ENCODE results near the gene TRIM61. TPM values are rescaled to one million over a fixed set of nuclear protein-coding genes. Genes with fewer than 3 reads are reported as not detected.
"Not testable (repeated sequence)": the region's sequence is repeated elsewhere in the genome, so short reads cannot be mapped to it uniquely, and the experiment has no call there.

Gene TRIM61
- total and polyA plus RNA-seq, 10 donors = 0.52 to 1.8 (median 1.4) TPM; not detected in 1

- no peak overlapping the region for H3K27ac ChIP-seq
- H3K36me3 ChIP-seq = no peaks in the 10 kb centered on the region
- intact Hi-C loops (cut with DNase I; ENCODE audit: low total_unique reads) = no loop called here
- no peaks in the 10 kb centered on the region for H3K9me3 ChIP-seq
- no peak overlapping the region for H3K4me3 ChIP-seq
- H3K4me1 ChIP-seq = no peaks in the 10 kb centered on the region
- no peak for DNase-seq
- no peak for TF ChIP-seq CTCF (IDR thresholded peaks at IDR 0.05 in 8 of 11, conservative IDR thresholded peaks at IDR 0.05 in 3 of 11)
- no peak for TF ChIP-seq POLR2AphosphoS5 (IDR thresholded peaks at IDR 0.05)
- TF ChIP-seq POLR2A (IDR thresholded peaks at IDR 0.05) = no peak
- peaks cover 0 to 5% (median 0%) of the 10 kb centered on the region in 7 donors for H3K27me3 ChIP-seq (replicated peaks in 1 of 7)
- 63 to 83% (median 67%) methylated on average over 1 of the region's 1 CpG for WGBS, 5 donors
Observed at GRCh38 chr4:164935363-164935762, 42.1 kb downstream of the TRIM61 start.

GRCh38 chr4:164933244-164933643 is 44.2 kb downstream of the TRIM61 start:
- H3K4me1 ChIP-seq = no peaks in the 10 kb centered on the region
- H3K4me3 ChIP-seq = no peak overlapping the region
- no peaks in the 10 kb centered on the region for H3K36me3 ChIP-seq
- TF ChIP-seq CTCF (IDR thresholded peaks at IDR 0.05 in 8 of 11, conservative IDR thresholded peaks at IDR 0.05 in 3 of 11) = no peak
- no peak for TF ChIP-seq POLR2A (IDR thresholded peaks at IDR 0.05)
- TF ChIP-seq POLR2AphosphoS5 (IDR thresholded peaks at IDR 0.05) = no peak
- no peak overlapping the region for H3K27ac ChIP-seq
- intact Hi-C loops (cut with DNase I; ENCODE audit: low total_unique reads) = no loop called here
- no peaks in the 10 kb centered on the region for H3K9me3 ChIP-seq
- DNase-seq = no peak
- peaks cover 0 to 5% (median 0%) of the 10 kb centered on the region in 7 donors for H3K27me3 ChIP-seq (replicated peaks in 1 of 7)
- WGBS, 5 donors = 80 to 87% (median 87%) methylated on average over 7 to 11 of the region's 11 CpGs

DNA sequence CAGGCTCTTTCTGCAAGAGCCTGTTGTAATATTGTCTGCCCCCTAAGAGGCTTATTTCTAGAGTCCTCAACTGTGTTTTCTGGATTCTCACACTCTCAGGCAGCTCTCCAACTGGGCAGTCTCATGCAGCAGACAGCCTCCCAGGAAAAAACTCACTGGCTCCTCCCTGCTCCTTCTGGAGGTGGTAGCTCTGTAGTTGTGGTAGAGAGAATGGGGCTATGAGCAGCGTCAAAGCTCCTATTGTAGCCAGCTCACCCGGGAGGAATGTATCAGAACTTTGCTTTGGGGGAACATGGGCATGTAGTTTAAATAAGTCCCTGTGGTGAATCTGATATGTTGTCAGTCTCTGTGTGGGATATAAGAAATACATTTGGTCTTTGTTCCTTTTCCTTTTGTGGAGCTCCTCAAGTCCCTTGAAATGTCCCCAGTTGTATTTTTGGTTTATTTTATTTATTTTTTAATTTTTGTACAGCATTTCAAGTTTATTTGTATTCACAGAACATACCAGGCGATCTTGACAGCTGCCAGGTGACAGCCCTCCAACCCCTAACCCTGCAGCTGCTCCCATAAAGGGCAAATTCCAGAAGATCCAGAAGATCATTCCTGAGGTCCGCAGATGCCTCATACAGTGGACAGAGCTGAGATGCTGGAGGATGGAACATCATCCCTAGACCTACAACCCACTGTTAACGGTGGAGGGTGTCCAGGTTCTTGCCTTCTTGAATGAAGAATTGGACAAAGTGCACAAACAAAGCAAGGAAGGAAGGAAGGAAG is 45.7 kb downstream of the TRIM61 start:
- Histone ChIP-seq H3K27ac (no peak overlapping the region), H3K9me3 (no peaks in the 10 kb centered on the region), H3K27me3 (replicated peaks in 1 of 7) (no peaks in the 10 kb centered on the region), H3K4me3 (no peak overlapping the region), H3K36me3 (no peaks in the 10 kb centered on the region), H3K4me1 (no peaks in the 10 kb centered on the region)
- DNase-seq = no peak
- TF ChIP-seq CTCF (IDR thresholded peaks at IDR 0.05 in 8 of 11, conservative IDR thresholded peaks at IDR 0.05 in 3 of 11) (no peak), POLR2A (IDR thresholded peaks at IDR 0.05) (no peak), POLR2AphosphoS5 (IDR thresholded peaks at IDR 0.05) (no peak)
- 75 to 88% (median 84%) methylated on average over 5 of the region's 5 CpGs for WGBS, 5 donors
- intact Hi-C loops (cut with DNase I; ENCODE audit: low total_unique reads) = no loop called here

DNA sequence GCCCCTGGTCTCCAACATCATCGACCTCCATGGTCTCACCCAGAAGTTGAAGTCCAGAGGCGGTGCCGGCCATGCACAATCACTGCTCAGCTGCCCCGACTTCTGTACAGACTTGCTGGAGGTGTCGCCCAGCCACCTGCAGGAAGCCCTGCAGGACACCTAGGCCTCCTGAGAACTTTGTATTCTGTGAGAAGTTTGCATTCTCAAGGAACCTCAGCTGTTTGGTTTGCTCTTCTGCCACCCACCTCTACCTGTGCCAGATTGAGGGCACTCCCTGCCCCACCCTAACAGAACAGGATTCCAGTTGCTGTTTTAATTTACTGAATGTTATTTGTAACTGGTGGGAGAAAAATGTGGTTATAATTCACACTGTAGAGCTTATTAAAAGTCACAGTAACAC is 46.8 kb downstream of the TRIM61 start:
- Histone ChIP-seq H3K4me3 (no peak overlapping the region), H3K9me3 (no peaks in the 10 kb centered on the region), H3K27ac (no peak overlapping the region), H3K27me3 (replicated peaks in 1 of 7) (no peaks in the 10 kb centered on the region), H3K4me1 (no peaks in the 10 kb centered on the region), H3K36me3 (no peaks in the 10 kb centered on the region)
- intact Hi-C loops (cut with DNase I; ENCODE audit: low total_unique reads) = no loop called here
- 90 to 97% (median 93%) methylated on average over 5 of the region's 5 CpGs for WGBS, 5 donors
- TF ChIP-seq POLR2A (IDR thresholded peaks at IDR 0.05) (no peak), CTCF (IDR thresholded peaks at IDR 0.05 in 8 of 11, conservative IDR thresholded peaks at IDR 0.05 in 3 of 11) (no peak)
- no peak for DNase-seq

DNA sequence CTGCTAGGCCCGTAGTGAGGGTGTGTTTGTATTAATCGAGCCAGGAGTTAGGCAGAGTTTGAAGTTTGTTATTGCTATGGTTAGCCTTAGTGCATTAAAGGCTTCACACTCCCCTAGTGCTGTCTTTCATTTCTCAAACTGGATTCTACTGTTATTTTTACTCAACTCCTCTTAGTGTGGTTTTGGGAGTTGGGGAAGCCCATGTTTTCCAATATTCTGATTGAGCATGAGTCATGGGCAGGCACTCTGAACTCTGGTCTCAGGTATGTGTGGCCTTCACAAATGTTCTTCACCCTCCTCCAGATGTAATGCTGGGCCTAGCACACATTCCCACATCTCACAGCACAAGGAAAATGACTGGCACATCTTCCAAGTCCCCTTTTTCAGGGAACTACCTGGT is 50.4 kb downstream of the TRIM61 start:
- H3K27ac ChIP-seq; H3K27me3 ChIP-seq (replicated peaks in 1 of 7); DNase-seq; H3K36me3 ChIP-seq; intact Hi-C loops (cut with DNase I; ENCODE audit: low total_unique reads); H3K4me3 ChIP-seq; H3K4me1 ChIP-seq; H3K9me3 ChIP-seq: not testable (repeated sequence)
- WGBS, 5 donors = 83 to 95% (median 87%) methylated on average over 2 of the region's 2 CpGs

Data from spleen (tissue), 11 donors.